Lower leg skin (tissue), 3 donors: ENCODE measurements around the gene FOXF1.

ENCODE experiments used
- CTCF ChIP-seq, 3 donors: fragments of 450-650 bp; IDR thresholded peaks; one replicate each; pipeline ENCODE4 v1.5.1; 2016; ENCODE audit warnings: antibody characterized with exemption in 3 of 3, mild to moderate bottlenecking in 3 of 3, moderate library complexity in 2 of 3
- POLR2A ChIP-seq, 2 donors: fragments of 450-650 bp; IDR thresholded peaks; one replicate each; pipeline ENCODE4 v1.6.1; 2016 to 2017; ENCODE audit warnings: antibody characterized with exemption in 2 of 2, mild to moderate bottlenecking in 1 of 2, moderate library complexity in 1 of 2

GRCh38 chr16:86512860-86513470 lies 2.6 kb downstream of the FOXF1 start:
- TF ChIP-seq CTCF (IDR thresholded peaks at IDR 0.05) (no peak), POLR2A (IDR thresholded peaks at IDR 0.05) (no peak)
